Epithelial cell of proximal tubule (primary cell): ENCODE results near the gene IGFBP2. TPM values are rescaled to one million over a fixed set of nuclear protein-coding genes. Genes with fewer than 3 reads are reported as not detected.
A peak's percentile ranks its signal among the peaks of the same experiment; 100 is the strongest.

ENCODE experiments used
- DNase-seq: peaks from one replicate; pipeline ENCODE4 v3.0.0-alpha.2; 2011; ENCODE audit warnings: low read depth
- H3K4me3 ChIP-seq: 2 replicates; pipeline ENCODE4 v1.5.1; 2011; ENCODE audit warnings: low read depth, mild to moderate bottlenecking, low read length
- CTCF ChIP-seq: conservative IDR thresholded peaks from 2 replicates; pipeline ENCODE4 v1.5.1; 2012; ENCODE audit warnings: low read depth, mild to moderate bottlenecking, low read length
- total RNA-seq: library from RNA; depleted of rRNA; stranded (reverse); fragments of >200 nt; gene quantifications from 2 replicates; pipeline ENCODE4 v1.2.3, GENCODE V29; 2015

The IGFBP2 gene
- total RNA-seq, 1 donor from 2014 or later = 409 TPM

GRCh38 chr2:216666461-216667233 lies 33.4 kb downstream of the IGFBP2 start:
- no peak for DNase-seq
- no peak overlapping the region for H3K4me3 ChIP-seq
- peak; percentile 99 for TF ChIP-seq CTCF

- no peak for DNase-seq
- no peak for TF ChIP-seq CTCF
- no peak overlapping the region for H3K4me3 ChIP-seq
These were observed 37.3 kb downstream of the IGFBP2 start for GRCh38 chr2:216670266-216671080.

GRCh38 chr2:216671081-216671411 lies 37.8 kb downstream of the IGFBP2 start:
- no peak overlapping the region for H3K4me3 ChIP-seq
- DNase-seq = no peak
- TF ChIP-seq CTCF = no peak

GRCh38 chr2:216671791-216672343 lies 38.6 kb downstream of the IGFBP2 start:
- no peak for DNase-seq
- no peak for TF ChIP-seq CTCF
- H3K4me3 ChIP-seq = no peak overlapping the region

GRCh38 chr2:216672466-216672865 lies 39.2 kb downstream of the IGFBP2 start:
- DNase-seq = no peak
- no peak overlapping the region for H3K4me3 ChIP-seq
- TF ChIP-seq CTCF = no peak

GRCh38 chr2:216673021-216673420 lies 39.8 kb downstream of the IGFBP2 start:
- TF ChIP-seq CTCF = no peak
- H3K4me3 ChIP-seq = no peak overlapping the region
- DNase-seq = no peak

GRCh38 chr2:216673609-216674008 lies 40.4 kb downstream of the IGFBP2 start:
- no peak for DNase-seq
- no peak overlapping the region for H3K4me3 ChIP-seq
- TF ChIP-seq CTCF = no peak
